VCaP (cell line): ENCODE results near the gene ZNF836.

Experiments
- H3K27ac ChIP-seq: fragments of 450-650 bp; 2 replicates; pipeline ENCODE4 v1.5.1; 2017
- TF ChIP-seq, protein P1 (sequence below): fragments of 450-650 bp; conservative IDR thresholded peaks from 2 replicates; pipeline ENCODE4 v1.5.1; 2017; ENCODE audit warnings: mild to moderate bottlenecking, moderate library complexity

The ZNF836 gene

DNA sequence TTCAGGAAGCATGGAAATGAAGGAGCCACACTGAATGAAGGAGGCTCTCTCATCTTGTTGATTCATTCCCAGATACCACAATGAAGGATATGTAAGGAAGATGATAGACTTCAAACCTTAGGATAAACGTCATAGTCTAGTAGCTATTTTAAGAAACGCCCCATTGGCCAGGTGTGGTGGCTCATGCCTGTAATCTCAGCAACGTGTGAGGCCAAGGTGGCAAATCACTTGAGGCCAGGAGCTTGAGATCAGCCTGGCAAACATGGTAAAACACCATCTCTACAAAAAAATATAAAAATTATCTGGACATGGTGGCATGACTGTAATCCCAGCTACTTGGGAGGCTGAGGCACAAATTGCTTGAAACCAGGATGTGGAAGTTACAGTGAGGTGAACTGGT is 58.8 kb downstream of the ZNF836 start:
- TF ChIP-seq, protein P1, sequence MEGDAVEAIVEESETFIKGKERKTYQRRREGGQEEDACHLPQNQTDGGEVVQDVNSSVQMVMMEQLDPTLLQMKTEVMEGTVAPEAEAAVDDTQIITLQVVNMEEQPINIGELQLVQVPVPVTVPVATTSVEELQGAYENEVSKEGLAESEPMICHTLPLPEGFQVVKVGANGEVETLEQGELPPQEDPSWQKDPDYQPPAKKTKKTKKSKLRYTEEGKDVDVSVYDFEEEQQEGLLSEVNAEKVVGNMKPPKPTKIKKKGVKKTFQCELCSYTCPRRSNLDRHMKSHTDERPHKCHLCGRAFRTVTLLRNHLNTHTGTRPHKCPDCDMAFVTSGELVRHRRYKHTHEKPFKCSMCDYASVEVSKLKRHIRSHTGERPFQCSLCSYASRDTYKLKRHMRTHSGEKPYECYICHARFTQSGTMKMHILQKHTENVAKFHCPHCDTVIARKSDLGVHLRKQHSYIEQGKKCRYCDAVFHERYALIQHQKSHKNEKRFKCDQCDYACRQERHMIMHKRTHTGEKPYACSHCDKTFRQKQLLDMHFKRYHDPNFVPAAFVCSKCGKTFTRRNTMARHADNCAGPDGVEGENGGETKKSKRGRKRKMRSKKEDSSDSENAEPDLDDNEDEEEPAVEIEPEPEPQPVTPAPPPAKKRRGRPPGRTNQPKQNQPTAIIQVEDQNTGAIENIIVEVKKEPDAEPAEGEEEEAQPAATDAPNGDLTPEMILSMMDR: no peak
- H3K27ac ChIP-seq: no peak overlapping the region

DNA sequence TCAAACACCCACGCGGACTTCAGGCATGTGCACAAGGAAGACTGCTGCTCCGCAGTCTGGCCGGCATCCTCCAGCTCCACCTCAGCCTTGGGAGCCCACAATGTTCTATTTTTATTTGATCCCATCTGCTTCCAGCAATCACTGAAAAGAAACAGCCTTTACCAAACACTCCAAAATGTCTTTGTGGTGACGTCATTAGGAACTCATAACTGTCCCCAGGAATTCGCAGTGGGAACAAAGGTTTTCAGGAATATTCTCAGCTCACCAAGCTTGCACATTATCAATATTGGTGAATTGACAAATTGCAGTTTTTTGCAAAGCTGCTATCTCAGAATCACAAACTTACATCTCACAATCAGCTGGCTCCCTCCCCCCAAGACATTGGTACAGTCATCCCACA is 60.6 kb downstream of the ZNF836 start:
- TF ChIP-seq, protein P1: no peak
- no peak overlapping the region for H3K27ac ChIP-seq
